ENCODE data around the gene CPLANE1.

GRCh38 chr5:37190592-37190991 lies 58.6 kb downstream of the CPLANE1 start:
- TF ChIP-seq, protein P1, sequence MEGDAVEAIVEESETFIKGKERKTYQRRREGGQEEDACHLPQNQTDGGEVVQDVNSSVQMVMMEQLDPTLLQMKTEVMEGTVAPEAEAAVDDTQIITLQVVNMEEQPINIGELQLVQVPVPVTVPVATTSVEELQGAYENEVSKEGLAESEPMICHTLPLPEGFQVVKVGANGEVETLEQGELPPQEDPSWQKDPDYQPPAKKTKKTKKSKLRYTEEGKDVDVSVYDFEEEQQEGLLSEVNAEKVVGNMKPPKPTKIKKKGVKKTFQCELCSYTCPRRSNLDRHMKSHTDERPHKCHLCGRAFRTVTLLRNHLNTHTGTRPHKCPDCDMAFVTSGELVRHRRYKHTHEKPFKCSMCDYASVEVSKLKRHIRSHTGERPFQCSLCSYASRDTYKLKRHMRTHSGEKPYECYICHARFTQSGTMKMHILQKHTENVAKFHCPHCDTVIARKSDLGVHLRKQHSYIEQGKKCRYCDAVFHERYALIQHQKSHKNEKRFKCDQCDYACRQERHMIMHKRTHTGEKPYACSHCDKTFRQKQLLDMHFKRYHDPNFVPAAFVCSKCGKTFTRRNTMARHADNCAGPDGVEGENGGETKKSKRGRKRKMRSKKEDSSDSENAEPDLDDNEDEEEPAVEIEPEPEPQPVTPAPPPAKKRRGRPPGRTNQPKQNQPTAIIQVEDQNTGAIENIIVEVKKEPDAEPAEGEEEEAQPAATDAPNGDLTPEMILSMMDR (IDR thresholded peaks at IDR 0.05; ENCODE audit: insufficient read depth, low read depth, low read length) = no peak
- no peak for TF ChIP-seq EZH2 (IDR thresholded peaks at IDR 0.05; ENCODE audit: insufficient read depth, low read length)

Measured in astrocyte (in vitro differentiated cells and primary cell).